ENCODE results near the gene ARHGEF18. TPM values are rescaled to one million over a fixed set of nuclear protein-coding genes. Genes with fewer than 3 reads are reported as not detected.

The ARHGEF18 gene
- total and polyA plus RNA-seq, 2 of the 13 experiments (the other 11 are each of a cell fraction or from before 2014, with no cell fraction given): 4.2 to 17.5 TPM

- TF ChIP-seq ZNF687 (CRISPR knock-in tag; IDR thresholded peaks at IDR 0.05) (peak; percentile 77), POGK (CRISPR knock-in tag; conservative IDR thresholded peaks at IDR 0.05) (peak; percentile 69; the same call in 1 of the 2 replicates), GABPB1 (CRISPR knock-in tag; IDR thresholded peaks at IDR 0.05) (peak; percentile 97), ZNF75D (CRISPR knock-in tag; IDR thresholded peaks at IDR 0.05; ENCODE audit: borderline replicate concordance) (no peak), HES4 (CRISPR knock-in tag; IDR thresholded peaks at IDR 0.05; ENCODE audit: borderline replicate concordance) (0 out of 2 replicates have a peak, but pooled peaks have one; percentile 75), TGIF2 (CRISPR knock-in tag; IDR thresholded peaks at IDR 0.05) (peak; percentile 79; the same call in 1 of the 2 replicates), SAP130 (CRISPR knock-in tag; IDR thresholded peaks at IDR 0.05; ENCODE audit: low read depth) (peak; percentile 95), SRSF1 (optimal IDR thresholded peaks at IDR 0.05; ENCODE audit: low read depth, low read length) (peak; percentile 77), HNRNPLL (IDR thresholded peaks at IDR 0.05; ENCODE audit: low read depth, low read length, poor library complexity, severe bottlenecking) (peak; percentile 73), ATF4 (CRISPR knock-in tag; IDR thresholded peaks at IDR 0.05) (0 out of 4 replicates have a peak, but pooled peaks of 1 of the 2 experiments have one; percentile 9), HHEX (CRISPR knock-in tag; IDR thresholded peaks at IDR 0.05) (no peak), ATF7 (IDR thresholded peaks at IDR 0.05) (no peak), ATF7 (CRISPR knock-in tag; IDR thresholded peaks at IDR 0.05) (no peak), ARID4A (CRISPR knock-in tag; IDR thresholded peaks at IDR 0.05; ENCODE audit: borderline replicate concordance) (peak; percentile 94), ZNF350 (CRISPR knock-in tag; IDR thresholded peaks at IDR 0.05; ENCODE audit: borderline replicate concordance, low read depth) (peak; percentile 76; the same call in 1 of the 2 replicates)
Measured at GRCh38 chr19:7394731-7395359, 46.1 kb downstream of the ARHGEF18 start (continued).

All from HepG2 (cell line).